Dermis lymphatic vessel endothelial cell (primary cell): ENCODE results near the gene NEU3. TPM values are rescaled to one million over a fixed set of nuclear protein-coding genes. Genes with fewer than 3 reads are reported as not detected.

Experiments used
- total RNA-seq: library from RNA; depleted of rRNA; stranded (reverse); fragments of >200 nt; gene quantifications from 2 replicates; pipeline ENCODE4 v1.2.1, GENCODE V29; 2014

NEU3 gene
- total RNA-seq, result 5.4 and 9.9 TPM in 2 replicates

DNA sequence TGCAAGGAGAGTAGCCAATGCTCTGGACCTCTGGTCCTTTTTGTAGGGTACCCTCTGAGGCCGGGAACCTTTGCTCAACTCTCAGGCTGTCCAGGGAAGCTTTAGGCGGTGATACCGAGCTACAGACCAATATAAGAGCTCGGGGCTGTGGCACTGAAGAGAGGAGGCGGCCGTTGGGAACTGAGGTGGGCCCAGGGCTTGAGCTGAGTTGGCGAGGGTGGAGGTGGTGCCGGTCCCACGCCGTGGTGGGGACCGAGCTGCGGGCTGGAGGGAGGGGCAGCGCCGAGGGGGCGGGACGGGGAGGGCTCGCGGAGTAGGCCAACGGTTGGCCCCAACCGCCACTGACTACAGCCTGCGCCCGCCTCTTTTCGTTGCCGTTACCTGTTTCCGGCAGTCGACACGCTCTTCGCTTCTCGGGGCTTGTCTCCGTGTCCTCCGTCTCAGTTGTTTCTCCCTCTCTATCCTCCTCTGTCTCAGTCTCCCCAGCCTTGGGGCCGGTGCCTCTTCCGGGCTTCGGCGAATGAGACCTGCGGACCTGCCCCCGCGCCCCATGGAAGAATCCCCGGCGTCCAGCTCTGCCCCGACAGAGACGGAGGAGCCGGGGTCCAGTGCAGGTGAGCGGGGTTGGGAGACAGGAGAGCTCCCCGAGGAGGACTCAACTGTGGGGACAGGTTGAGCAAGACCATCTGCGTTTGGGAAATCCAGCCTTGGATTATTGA lies at the start of gene NEU3:
TSS of gene NEU3 (plus strand) at position 393 of the 719 bp plus-strand sequence. CDS start at position 521, 128 bp downstream.

GRCh38 chr11:74948898-74949752 lies 39.6 kb upstream of the NEU3 start, which contains the start of the genes SPCS2 and XRRA1:
Gene SPCS2 (plus strand): TSS chr11:74949266. CDS start chr11:74949286, 20 bp downstream.
Gene XRRA1 (minus strand): TSS chr11:74949091. CDS start chr11:74940878, 8,213 bp downstream.

Other genes with a start within 250 kb of the NEU3 start
- 13.4 and 16.4 TPM in 2 replicates for gene RNF169, start 240.1 kb upstream of the NEU3 start, total RNA-seq
- 2.7 and 4.0 TPM in 2 replicates for gene XRRA1, start 39.8 kb upstream of the NEU3 start, total RNA-seq
- gene SPCS2, start 39.7 kb upstream of the NEU3 start, total RNA-seq, result 22.2 and 25.8 TPM in 2 replicates
- not detected in 2 replicates for gene OR2AT4, start 107.9 kb downstream of the NEU3 start, total RNA-seq
- 1.4 and 6.7 TPM in 2 replicates for gene SLCO2B1, start 162.2 kb downstream of the NEU3 start, total RNA-seq